ENCODE measurements around the gene PLA2G7. TPM values are rescaled to one million over a fixed set of nuclear protein-coding genes. Genes with fewer than 3 reads are reported as not detected.

The PLA2G7 gene
- total RNA-seq, 2 experiments from 2014 or later = not detected

GRCh38 chr6:46690141-46690755, 44.9 kb downstream of the PLA2G7 start:
- ATAC-seq (no peak), DNase-seq (no peak)
- H3K36me3 Mint-ChIP-seq = no peaks in the 10 kb centered on the region
- peaks cover 2% of the 10 kb centered on the region for H3K9me3 Mint-ChIP-seq (ENCODE audit: low read depth)
- no peak overlapping the region for H3K4me3 Mint-ChIP-seq
- peaks cover 24% of the 10 kb centered on the region for H3K27me3 Mint-ChIP-seq
- no peak overlapping the region for H3K27ac Mint-ChIP-seq
- CTCF ChIA-PET = interaction anchor here (1.0 kb wide), 1 partner anchor 13 kb away, joined by 3 read pairs; no protein-coding TSS in a partner anchor
- H3K4me1 Mint-ChIP-seq = no peaks in the 10 kb centered on the region

GRCh38 chr6:46689657-46690056, 45.5 kb downstream of the PLA2G7 start:
- Mint-ChIP-seq H3K36me3 (no peaks in the 10 kb centered on the region), H3K4me3 (no peak overlapping the region), H3K27ac (no peak overlapping the region), H3K27me3 (peaks cover 24% of the 10 kb centered on the region), H3K9me3 (ENCODE audit: low read depth) (peaks cover 2% of the 10 kb centered on the region), H3K4me1 (no peaks in the 10 kb centered on the region)
- ATAC-seq (no peak), DNase-seq (no peak)
- CTCF ChIA-PET = interaction anchor here (1.0 kb wide), 1 partner anchor 13 kb away, joined by 3 read pairs; no protein-coding TSS in a partner anchor

DNA sequence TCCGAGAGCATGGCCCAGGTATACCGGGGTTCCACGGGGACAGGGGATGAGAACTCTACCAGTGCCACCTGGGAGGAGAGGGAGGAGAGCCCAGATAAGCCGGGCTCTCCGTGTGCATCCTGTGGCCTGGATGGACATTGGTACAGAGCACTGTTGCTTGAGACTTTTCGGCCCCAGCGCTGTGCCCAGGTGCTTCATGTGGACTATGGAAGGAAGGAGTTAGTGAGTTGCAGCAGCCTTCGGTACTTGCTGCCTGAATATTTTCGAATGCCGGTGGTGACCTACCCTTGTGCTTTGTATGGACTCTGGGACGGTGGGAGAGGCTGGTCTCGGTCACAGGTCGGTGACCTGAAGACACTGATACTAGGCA, 46.2 kb downstream of the PLA2G7 start:
- Mint-ChIP-seq H3K36me3 (no peaks in the 10 kb centered on the region), H3K4me1 (no peaks in the 10 kb centered on the region), H3K27ac (no peak overlapping the region), H3K4me3 (no peak overlapping the region), H3K9me3 (ENCODE audit: low read depth) (peaks cover 2% of the 10 kb centered on the region), H3K27me3 (peaks cover 24% of the 10 kb centered on the region)
- DNase-seq (no peak), ATAC-seq (no peak)
- CTCF ChIA-PET = no interaction called here

- Mint-ChIP-seq H3K4me1 (no peaks in the 10 kb centered on the region), H3K27ac (no peak overlapping the region), H3K4me3 (no peak overlapping the region), H3K36me3 (no peaks in the 10 kb centered on the region), H3K9me3 (ENCODE audit: low read depth) (peaks cover 2% of the 10 kb centered on the region), H3K27me3 (peaks cover 21% of the 10 kb centered on the region)
- ATAC-seq = no peak
- CTCF ChIA-PET = no interaction called here
- no peak for DNase-seq
Measured at GRCh38 chr6:46688117-46688965, 46.8 kb downstream of the PLA2G7 start.

GRCh38 chr6:46687619-46688097, 47.5 kb downstream of the PLA2G7 start, which contains the start of gene TDRD6:
TDRD6 (plus strand) TSS chr6:46687885; CDS start chr6:46688129, 244 bp downstream.
- Mint-ChIP-seq H3K4me3 (no peak within 1 kb of the TSS), H3K9me3 (ENCODE audit: low read depth) (peaks cover 2% of the 10 kb centered on the region), H3K36me3 (no peaks in the 10 kb centered on the region), H3K4me1 (no peaks in the 10 kb centered on the region), H3K27ac (no peak within 1 kb of the TSS), H3K27me3 (peaks cover 15% of the 10 kb centered on the region)
- CTCF ChIA-PET = no interaction called here
- no peak for ATAC-seq
- no peak for DNase-seq

DNA sequence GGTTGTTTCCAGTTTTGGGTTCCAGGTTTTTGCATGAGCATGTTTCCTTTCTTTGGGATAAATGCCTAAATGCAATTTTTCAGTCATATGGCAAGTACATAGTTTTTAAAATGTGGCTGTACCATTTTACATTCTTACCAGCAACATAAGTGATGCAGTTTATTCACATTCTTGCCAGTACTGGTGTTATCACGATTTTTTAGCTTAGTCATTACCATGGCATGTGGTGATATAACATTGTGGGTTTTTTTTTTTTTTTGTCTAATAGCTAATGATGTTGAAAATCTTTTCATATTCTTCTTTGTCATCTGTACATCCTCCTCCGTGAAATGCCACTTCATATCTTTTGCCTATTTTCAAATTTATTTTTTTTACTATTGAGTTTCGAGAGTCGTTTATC, 50.4 kb downstream of the PLA2G7 start:
- Mint-ChIP-seq H3K27ac (no peak overlapping the region), H3K4me1 (no peaks in the 10 kb centered on the region), H3K9me3 (ENCODE audit: low read depth) (peaks cover 2% of the 10 kb centered on the region), H3K4me3 (no peak overlapping the region), H3K27me3 (peaks cover 16% of the 10 kb centered on the region), H3K36me3 (no peaks in the 10 kb centered on the region)
- CTCF ChIA-PET = no interaction called here
- no peak for ATAC-seq
- DNase-seq = no peak

GRCh38 chr6:46677314-46677654, 57.9 kb downstream of the PLA2G7 start:
- no peak overlapping the region for H3K4me3 Mint-ChIP-seq
- peaks cover 4% of the 10 kb centered on the region for H3K4me1 Mint-ChIP-seq
- CTCF ChIA-PET = no interaction called here
- no peak overlapping the region for H3K27ac Mint-ChIP-seq
- H3K36me3 Mint-ChIP-seq = no peaks in the 10 kb centered on the region
- H3K27me3 Mint-ChIP-seq = peaks cover 12% of the 10 kb centered on the region
- ATAC-seq (no peak), DNase-seq (no peak)
- no peaks in the 10 kb centered on the region for H3K9me3 Mint-ChIP-seq (ENCODE audit: low read depth)

- CTCF ChIA-PET = no interaction called here
- no peak overlapping the region for H3K4me3 Mint-ChIP-seq
- no peak overlapping the region for H3K27ac Mint-ChIP-seq
- H3K9me3 Mint-ChIP-seq (ENCODE audit: low read depth) = no peaks in the 10 kb centered on the region
- H3K27me3 Mint-ChIP-seq = peaks cover 7% of the 10 kb centered on the region
- DNase-seq (no peak), ATAC-seq (no peak)
- H3K36me3 Mint-ChIP-seq = no peaks in the 10 kb centered on the region
- H3K4me1 Mint-ChIP-seq = peaks cover 4% of the 10 kb centered on the region
Measured at GRCh38 chr6:46676604-46677313, 58.4 kb downstream of the PLA2G7 start.

- ATAC-seq (peak; percentile 36), DNase-seq (no peak)
- Mint-ChIP-seq H3K27ac (no peak overlapping the region), H3K27me3 (no peaks in the 10 kb centered on the region), H3K36me3 (no peaks in the 10 kb centered on the region), H3K9me3 (ENCODE audit: low read depth) (no peaks in the 10 kb centered on the region), H3K4me3 (no peak overlapping the region), H3K4me1 (peaks cover 4% of the 10 kb centered on the region)
- CTCF ChIA-PET = interaction anchor here (0.8 to 1.1 kb wide), 2 partner anchors 20 to 62 kb away, joined by 3 read pairs; no protein-coding TSS in a partner anchor
Measured at GRCh38 chr6:46674410-46674809, 60.8 kb downstream of the PLA2G7 start.

- H3K27ac Mint-ChIP-seq = no peak overlapping the region
- CTCF ChIA-PET = no interaction called here
- no peaks in the 10 kb centered on the region for H3K36me3 Mint-ChIP-seq
- H3K4me3 Mint-ChIP-seq = no peak overlapping the region
- no peaks in the 10 kb centered on the region for H3K4me1 Mint-ChIP-seq
- peaks cover 5% of the 10 kb centered on the region for H3K27me3 Mint-ChIP-seq
- no peak for DNase-seq
- ATAC-seq = no peak
- H3K9me3 Mint-ChIP-seq (ENCODE audit: low read depth) = no peaks in the 10 kb centered on the region
Measured at GRCh38 chr6:46667377-46667776, 67.8 kb downstream of the PLA2G7 start.

DNA sequence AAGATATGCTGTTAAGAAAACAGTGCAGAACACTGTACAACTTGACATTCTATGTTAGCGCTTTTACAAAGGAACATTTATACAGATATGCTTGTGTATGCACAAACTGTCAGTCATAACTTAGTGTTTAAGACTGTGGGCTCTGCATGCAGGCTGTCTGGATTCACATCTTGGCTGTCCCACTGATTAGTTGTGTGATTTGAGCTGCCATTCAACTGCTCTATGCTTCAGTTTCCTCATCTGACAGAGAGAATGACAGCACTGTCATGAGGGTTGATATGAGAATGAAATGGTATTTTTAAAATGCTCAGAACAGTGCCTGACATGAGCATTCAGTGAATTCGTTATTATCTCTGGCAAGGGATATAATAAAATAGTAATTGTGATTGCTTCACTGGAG, 73.7 kb downstream of the PLA2G7 start:
- CTCF ChIA-PET = no interaction called here
- H3K9me3 Mint-ChIP-seq (ENCODE audit: low read depth) = no peaks in the 10 kb centered on the region
- no peaks in the 10 kb centered on the region for H3K36me3 Mint-ChIP-seq
- H3K4me3 Mint-ChIP-seq = no peak overlapping the region
- H3K4me1 Mint-ChIP-seq = no peaks in the 10 kb centered on the region
- peaks cover 15% of the 10 kb centered on the region for H3K27me3 Mint-ChIP-seq
- ATAC-seq = no peak
- no peak for DNase-seq
- no peak overlapping the region for H3K27ac Mint-ChIP-seq

GRCh38 chr6:46657642-46658041, 77.5 kb downstream of the PLA2G7 start:
- H3K27ac Mint-ChIP-seq = no peak overlapping the region
- no peak for ATAC-seq
- no peak overlapping the region for H3K4me3 Mint-ChIP-seq
- H3K36me3 Mint-ChIP-seq = no peaks in the 10 kb centered on the region
- CTCF ChIA-PET = no interaction called here
- peaks cover 40% of the 10 kb centered on the region for H3K27me3 Mint-ChIP-seq
- DNase-seq = no peak
- H3K9me3 Mint-ChIP-seq (ENCODE audit: low read depth) = no peaks in the 10 kb centered on the region
- peaks cover 6% of the 10 kb centered on the region for H3K4me1 Mint-ChIP-seq

DNA sequence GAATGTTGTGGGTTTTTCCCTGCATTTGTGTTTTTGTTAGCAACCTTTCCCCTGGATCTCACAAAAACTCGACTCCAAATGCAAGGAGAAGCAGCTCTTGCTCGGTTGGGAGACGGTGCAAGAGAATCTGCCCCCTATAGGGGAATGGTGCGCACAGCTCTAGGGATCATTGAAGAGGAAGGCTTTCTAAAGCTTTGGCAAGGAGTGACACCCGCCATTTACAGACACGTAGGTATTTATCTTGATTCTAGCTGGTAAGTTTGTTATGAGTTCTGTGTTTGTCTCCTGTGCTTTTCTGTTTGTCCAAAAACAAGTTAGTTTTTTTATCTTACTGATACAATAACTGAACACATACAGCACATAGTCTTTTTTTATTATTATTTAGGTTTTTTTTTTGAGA, 79.4 kb downstream of the PLA2G7 start:
- no peaks in the 10 kb centered on the region for H3K9me3 Mint-ChIP-seq (ENCODE audit: low read depth)
- DNase-seq = no peak
- peaks cover 50% of the 10 kb centered on the region for H3K27me3 Mint-ChIP-seq
- H3K4me1 Mint-ChIP-seq = peaks cover 13% of the 10 kb centered on the region
- ATAC-seq = no peak
- CTCF ChIA-PET = interaction anchor here (1.0 to 1.3 kb wide), 2 partner anchors 8 to 14 kb away, joined by 3 to 4 read pairs; no protein-coding TSS in a partner anchor
- H3K36me3 Mint-ChIP-seq = no peaks in the 10 kb centered on the region
- H3K4me3 Mint-ChIP-seq = no peak overlapping the region
- H3K27ac Mint-ChIP-seq = no peak overlapping the region

Measured in activated CD8-positive, alpha-beta memory T cell treated with anti-CD3 and anti-CD28 coated beads, Interleukin-2, amount 10 ng/mL, durations not matched to agents 7 days and 5 days (primary cell).